ENCODE results near the gene PALLD.

Gene PALLD

DNA sequence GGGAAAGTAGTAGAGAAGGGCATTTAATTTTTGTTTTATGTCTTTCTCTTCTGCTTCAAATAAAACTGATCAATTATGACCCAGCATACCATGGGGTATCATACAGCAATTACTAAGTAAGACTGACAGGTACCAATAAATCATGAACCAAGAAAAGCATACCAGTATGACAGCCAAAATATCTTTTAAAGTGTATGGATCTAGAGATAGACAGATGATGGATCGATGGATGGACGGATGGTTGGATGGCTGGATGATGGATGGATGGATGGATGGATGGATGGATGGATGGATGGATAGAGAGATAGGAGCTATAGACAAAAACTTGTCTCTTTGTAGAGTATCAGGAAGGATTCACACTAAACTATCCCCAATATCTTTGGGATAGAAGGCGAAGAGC is 18.0 kb upstream of the PALLD start:
- peak overlapping the region; percentile 94 for H3K4me3 ChIP-seq (ENCODE audit: low read length)

DNA sequence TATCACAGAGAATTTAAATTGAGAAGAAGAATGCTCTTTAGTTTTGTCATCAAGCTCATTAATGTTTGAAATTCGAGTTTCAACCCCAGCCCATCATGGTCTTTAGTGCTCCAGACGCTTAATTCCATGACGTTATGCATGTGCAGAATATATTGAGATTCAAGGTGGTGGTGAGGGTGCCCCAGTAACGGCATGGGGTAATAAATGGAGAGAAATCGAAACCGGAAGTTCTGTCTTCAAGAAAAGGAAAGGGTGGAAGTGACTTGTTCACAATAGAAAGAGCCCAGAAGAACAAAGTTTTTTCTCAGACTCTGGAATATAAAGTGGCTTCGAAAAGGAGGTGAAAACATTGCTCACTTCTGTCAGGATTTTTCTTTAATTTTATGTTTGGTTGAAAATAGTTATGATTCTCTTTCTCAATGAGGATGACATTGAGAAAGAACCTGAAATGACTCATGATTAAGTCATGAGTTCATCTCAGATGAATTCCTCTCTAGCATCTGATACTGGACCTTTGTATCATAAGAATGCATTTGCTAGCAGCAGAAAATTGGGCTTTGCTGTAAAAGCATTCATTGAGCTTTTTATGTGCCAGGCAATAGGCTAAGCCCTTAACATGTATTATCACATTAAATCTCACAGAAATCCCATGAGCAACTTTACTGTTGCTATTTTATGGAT is 15.8 kb upstream of the PALLD start:
- peak overlapping the region; percentile 94 for H3K4me3 ChIP-seq (ENCODE audit: low read length)
- H3K36me3 ChIP-seq (ENCODE audit: control insufficient read depth, insufficient read depth, low read length, severe bottlenecking), result no peaks in the 10 kb centered on the region
- DNase-seq (ENCODE audit: low read depth), result peak; percentile 83
- H3K27me3 ChIP-seq (replicated peaks; ENCODE audit: control insufficient read depth, insufficient read depth, low read length), result no peaks in the 10 kb centered on the region
- peaks cover 35% of the 10 kb centered on the region for H3K4me1 ChIP-seq (ENCODE audit: control insufficient read depth, insufficient read depth, low read length)
- peak overlapping the region; percentile 98 for H3K9ac ChIP-seq (ENCODE audit: low read length)
- H3K9me3 ChIP-seq (ENCODE audit: control insufficient read depth, low read length), result no peaks in the 10 kb centered on the region

More for the DNA sequence above, 18.0 kb upstream of the PALLD start:
- Histone ChIP-seq H3K9me3 (ENCODE audit: control insufficient read depth, low read length) (no peaks in the 10 kb centered on the region), H3K9ac (ENCODE audit: low read length) (no peak overlapping the region), H3K4me1 (ENCODE audit: control insufficient read depth, insufficient read depth, low read length) (peaks cover 30% of the 10 kb centered on the region), H3K36me3 (ENCODE audit: control insufficient read depth, insufficient read depth, low read length, severe bottlenecking) (no peaks in the 10 kb centered on the region), H3K27me3 (replicated peaks; ENCODE audit: control insufficient read depth, insufficient read depth, low read length) (no peaks in the 10 kb centered on the region)
- no peak for DNase-seq (ENCODE audit: low read depth)

DNA sequence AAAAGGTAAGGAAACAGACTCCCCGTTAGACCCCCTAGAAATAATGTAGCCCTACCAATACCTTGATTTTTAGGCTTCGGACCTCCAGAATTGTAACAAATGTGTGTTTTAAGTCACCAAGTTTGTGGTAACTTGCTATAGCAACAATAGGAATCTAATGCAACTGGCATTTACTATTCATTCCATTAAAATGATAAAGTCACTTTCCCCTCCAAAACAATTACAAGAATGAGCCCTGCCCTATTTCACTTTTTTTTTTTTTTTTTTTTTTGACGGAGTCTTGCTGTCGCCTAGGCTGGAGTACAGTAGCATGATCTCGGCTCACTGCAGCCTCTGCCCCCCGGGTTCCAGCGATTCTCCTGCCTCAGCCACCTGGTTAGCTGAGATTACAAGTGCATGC is 13.0 kb upstream of the PALLD start:
- H3K9ac ChIP-seq (ENCODE audit: low read length), result no peak overlapping the region
- H3K9me3 ChIP-seq (ENCODE audit: control insufficient read depth, low read length), result no peaks in the 10 kb centered on the region
- no peaks in the 10 kb centered on the region for H3K36me3 ChIP-seq (ENCODE audit: control insufficient read depth, insufficient read depth, low read length, severe bottlenecking)
- no peaks in the 10 kb centered on the region for H3K27me3 ChIP-seq (replicated peaks; ENCODE audit: control insufficient read depth, insufficient read depth, low read length)
- DNase-seq (ENCODE audit: low read depth), result peak; percentile 59
- H3K4me1 ChIP-seq (ENCODE audit: control insufficient read depth, insufficient read depth, low read length), result peaks cover 48% of the 10 kb centered on the region
- no peak overlapping the region for H3K4me3 ChIP-seq (ENCODE audit: low read length)

DNA sequence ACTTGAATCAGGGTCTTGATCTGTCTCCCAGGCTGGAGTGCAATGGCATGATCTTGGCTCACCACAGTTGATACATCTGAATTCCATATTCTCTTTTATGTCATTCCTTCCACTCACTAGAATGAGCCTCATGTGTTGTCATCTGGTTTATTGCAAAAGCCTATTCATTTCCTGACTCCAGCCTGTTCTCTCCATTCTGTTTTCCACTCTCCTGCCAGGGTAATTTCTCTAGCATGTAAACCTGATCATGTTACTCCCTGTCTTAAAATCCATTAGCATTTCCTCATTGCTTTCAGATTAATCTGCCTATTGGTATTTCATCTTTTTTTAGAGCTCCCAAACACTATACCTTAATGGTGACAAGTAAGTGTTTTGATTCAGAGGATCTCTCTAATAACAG is 12.2 kb upstream of the PALLD start:
- H3K4me3 ChIP-seq (ENCODE audit: low read length), result no peak overlapping the region
- peaks cover 45% of the 10 kb centered on the region for H3K4me1 ChIP-seq (ENCODE audit: control insufficient read depth, insufficient read depth, low read length)
- peak; percentile 90 for DNase-seq (ENCODE audit: low read depth)
- H3K9me3 ChIP-seq (ENCODE audit: control insufficient read depth, low read length), result no peaks in the 10 kb centered on the region
- H3K36me3 ChIP-seq (ENCODE audit: control insufficient read depth, insufficient read depth, low read length, severe bottlenecking), result no peaks in the 10 kb centered on the region
- no peak overlapping the region for H3K9ac ChIP-seq (ENCODE audit: low read length)
- H3K27me3 ChIP-seq (replicated peaks; ENCODE audit: control insufficient read depth, insufficient read depth, low read length), result no peaks in the 10 kb centered on the region

DNA sequence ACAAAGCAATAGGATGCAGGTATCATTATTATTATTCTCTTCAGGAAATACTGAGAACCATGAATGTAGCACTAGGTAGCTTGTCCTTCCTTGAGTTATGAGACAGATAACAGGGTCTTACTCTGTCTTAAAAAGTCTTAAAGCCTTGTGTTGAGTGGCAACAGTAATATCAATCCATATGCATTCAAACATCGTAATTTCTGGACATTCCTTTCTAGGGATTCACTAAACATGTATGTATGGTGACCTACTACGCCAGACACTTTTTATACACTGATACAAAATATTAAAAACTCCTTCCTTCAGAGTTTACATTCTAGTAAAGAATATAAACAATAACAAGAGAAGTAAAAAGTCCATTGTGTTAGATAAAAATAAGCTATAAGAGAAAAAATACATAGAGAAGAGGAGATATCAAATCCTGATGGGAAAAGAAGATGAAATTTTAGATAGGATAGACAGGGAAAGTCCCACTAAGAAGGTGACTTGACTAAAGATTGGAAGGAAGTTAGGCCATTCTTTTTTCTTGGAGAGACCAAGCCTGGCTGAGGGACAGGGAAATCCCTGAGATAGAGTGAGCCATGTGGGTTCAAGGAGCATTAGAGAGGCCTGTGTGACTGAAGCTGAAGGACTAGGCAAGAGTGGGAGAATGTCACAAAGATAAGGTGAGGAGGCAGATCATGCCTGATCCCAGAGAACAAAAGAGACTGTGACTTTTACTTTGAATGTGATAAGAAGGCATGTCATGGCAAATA is 11.5 kb upstream of the PALLD start:
- no peaks in the 10 kb centered on the region for H3K36me3 ChIP-seq (ENCODE audit: control insufficient read depth, insufficient read depth, low read length, severe bottlenecking)
- peaks cover 45% of the 10 kb centered on the region for H3K4me1 ChIP-seq (ENCODE audit: control insufficient read depth, insufficient read depth, low read length)
- H3K27me3 ChIP-seq (replicated peaks; ENCODE audit: control insufficient read depth, insufficient read depth, low read length), result no peaks in the 10 kb centered on the region
- DNase-seq (ENCODE audit: low read depth), result no peak
- no peak overlapping the region for H3K9ac ChIP-seq (ENCODE audit: low read length)
- no peaks in the 10 kb centered on the region for H3K9me3 ChIP-seq (ENCODE audit: control insufficient read depth, low read length)
- H3K4me3 ChIP-seq (ENCODE audit: low read length), result no peak overlapping the region

DNA sequence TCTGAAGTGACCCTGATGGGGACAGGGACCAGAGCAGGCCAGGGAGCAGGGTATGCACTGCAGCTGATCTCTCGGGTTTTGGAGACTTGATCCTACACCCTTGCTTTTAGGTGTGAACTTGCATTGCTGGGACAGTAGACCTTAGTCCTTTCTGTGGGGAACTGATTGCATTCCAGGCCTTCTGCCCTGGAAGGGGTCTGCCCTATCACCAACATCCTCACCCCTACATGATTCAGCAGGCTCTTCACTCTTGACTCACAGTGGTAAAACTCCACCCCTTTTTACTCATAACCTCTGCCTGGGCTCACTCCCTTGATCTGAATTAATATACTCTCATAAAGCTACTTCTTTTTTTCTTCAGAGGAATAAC is 10.0 kb upstream of the PALLD start:
- no peaks in the 10 kb centered on the region for H3K36me3 ChIP-seq (ENCODE audit: control insufficient read depth, insufficient read depth, low read length, severe bottlenecking)
- no peaks in the 10 kb centered on the region for H3K9me3 ChIP-seq (ENCODE audit: control insufficient read depth, low read length)
- peaks cover 39% of the 10 kb centered on the region for H3K4me1 ChIP-seq (ENCODE audit: control insufficient read depth, insufficient read depth, low read length)
- DNase-seq (ENCODE audit: low read depth), result peak; percentile 38
- no peak overlapping the region for H3K9ac ChIP-seq (ENCODE audit: low read length)
- H3K4me3 ChIP-seq (ENCODE audit: low read length), result no peak overlapping the region
- H3K27me3 ChIP-seq (replicated peaks; ENCODE audit: control insufficient read depth, insufficient read depth, low read length), result no peaks in the 10 kb centered on the region

DNA sequence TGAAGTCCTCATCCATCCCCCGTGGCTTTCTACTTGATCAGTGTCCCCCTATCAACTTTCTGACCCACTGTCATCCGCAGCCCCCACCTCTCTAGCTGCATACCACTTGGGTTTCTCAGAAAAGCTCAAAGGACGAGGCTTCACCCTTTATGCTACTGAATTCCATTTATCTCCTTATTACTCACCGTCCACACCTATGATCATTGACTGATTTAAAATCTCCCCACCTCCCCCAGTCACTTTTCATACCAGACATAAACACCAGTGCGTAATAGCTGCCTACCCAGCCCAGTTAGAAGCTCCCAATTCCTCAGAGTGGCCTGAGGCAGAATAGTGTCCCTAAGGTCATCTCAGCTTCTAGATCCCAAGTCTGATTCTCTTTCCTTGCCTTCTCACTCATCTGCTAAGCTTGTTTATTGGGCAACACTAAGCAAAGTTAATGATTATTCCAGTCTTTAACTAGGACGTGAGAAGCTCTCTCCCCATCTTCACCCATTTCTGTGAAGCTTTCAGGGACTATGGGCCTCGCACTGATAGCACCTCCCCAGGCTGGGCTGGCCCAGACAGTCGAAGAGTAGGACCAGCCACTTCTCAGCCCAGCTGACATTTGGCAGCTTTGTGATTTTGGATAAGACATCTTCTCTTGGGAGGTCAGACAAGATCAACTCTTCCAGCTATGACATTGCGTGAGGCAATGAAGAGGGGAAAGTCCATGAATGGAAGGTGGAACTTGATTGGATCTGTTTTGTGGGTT is 9.4 kb upstream of the PALLD start:
- Histone ChIP-seq H3K9me3 (ENCODE audit: control insufficient read depth, low read length) (no peaks in the 10 kb centered on the region), H3K36me3 (ENCODE audit: control insufficient read depth, insufficient read depth, low read length, severe bottlenecking) (no peaks in the 10 kb centered on the region), H3K4me1 (ENCODE audit: control insufficient read depth, insufficient read depth, low read length) (peaks cover 35% of the 10 kb centered on the region), H3K27me3 (replicated peaks; ENCODE audit: control insufficient read depth, insufficient read depth, low read length) (no peaks in the 10 kb centered on the region), H3K4me3 (ENCODE audit: low read length) (no peak overlapping the region), H3K9ac (ENCODE audit: low read length) (no peak overlapping the region)
- no peak for DNase-seq (ENCODE audit: low read depth)

DNA sequence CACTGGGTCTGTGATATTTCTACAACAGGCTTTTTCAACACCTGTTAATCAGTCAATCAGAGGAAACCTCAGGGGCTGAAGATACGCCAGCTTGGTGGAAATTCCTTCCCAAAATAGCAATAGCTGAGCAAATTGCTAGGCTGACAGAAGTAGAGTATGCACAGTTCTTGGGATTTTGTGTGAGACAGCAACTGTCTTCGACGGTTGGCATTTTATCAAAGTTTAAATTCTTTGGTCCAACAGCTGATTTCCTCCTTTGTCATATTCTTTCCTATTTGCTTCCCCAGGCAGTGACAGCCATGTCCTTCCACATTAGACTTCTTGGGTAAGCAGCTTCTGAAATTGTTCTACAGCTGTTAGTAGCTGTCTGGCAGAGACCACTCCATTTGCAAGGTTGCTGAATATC is 8.0 kb upstream of the PALLD start:
- Histone ChIP-seq H3K36me3 (ENCODE audit: control insufficient read depth, insufficient read depth, low read length, severe bottlenecking) (no peaks in the 10 kb centered on the region), H3K4me3 (ENCODE audit: low read length) (no peak overlapping the region), H3K9ac (ENCODE audit: low read length) (no peak overlapping the region), H3K4me1 (ENCODE audit: control insufficient read depth, insufficient read depth, low read length) (peaks cover 29% of the 10 kb centered on the region), H3K9me3 (ENCODE audit: control insufficient read depth, low read length) (no peaks in the 10 kb centered on the region), H3K27me3 (replicated peaks; ENCODE audit: control insufficient read depth, insufficient read depth, low read length) (no peaks in the 10 kb centered on the region)
- DNase-seq (ENCODE audit: low read depth), result no peak

DNA sequence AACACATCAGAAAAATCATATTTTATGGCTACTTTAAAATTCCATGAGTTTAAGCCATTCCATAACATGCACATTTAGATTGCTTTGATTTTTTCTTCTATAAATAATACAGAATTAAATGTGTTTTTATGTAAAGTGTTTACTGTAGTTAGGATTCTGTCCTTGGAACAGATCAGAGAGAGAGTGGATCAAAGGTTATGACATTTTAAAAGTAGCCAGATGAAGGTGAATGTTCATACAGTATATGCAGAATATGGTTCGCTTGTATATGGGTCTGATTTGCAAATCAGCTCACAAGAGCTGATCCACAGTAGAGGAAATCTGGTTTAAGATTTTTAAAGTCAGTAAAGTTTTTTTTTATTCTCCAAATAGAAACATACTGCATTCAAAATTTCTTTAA is 7.2 kb upstream of the PALLD start:
- no peak overlapping the region for H3K4me3 ChIP-seq (ENCODE audit: low read length)
- H3K9me3 ChIP-seq (ENCODE audit: control insufficient read depth, low read length), result no peaks in the 10 kb centered on the region
- H3K4me1 ChIP-seq (ENCODE audit: control insufficient read depth, insufficient read depth, low read length), result peaks cover 23% of the 10 kb centered on the region
- H3K36me3 ChIP-seq (ENCODE audit: control insufficient read depth, insufficient read depth, low read length, severe bottlenecking), result no peaks in the 10 kb centered on the region
- H3K9ac ChIP-seq (ENCODE audit: low read length), result no peak overlapping the region
- DNase-seq (ENCODE audit: low read depth), result no peak
- H3K27me3 ChIP-seq (replicated peaks; ENCODE audit: control insufficient read depth, insufficient read depth, low read length), result no peaks in the 10 kb centered on the region

DNA sequence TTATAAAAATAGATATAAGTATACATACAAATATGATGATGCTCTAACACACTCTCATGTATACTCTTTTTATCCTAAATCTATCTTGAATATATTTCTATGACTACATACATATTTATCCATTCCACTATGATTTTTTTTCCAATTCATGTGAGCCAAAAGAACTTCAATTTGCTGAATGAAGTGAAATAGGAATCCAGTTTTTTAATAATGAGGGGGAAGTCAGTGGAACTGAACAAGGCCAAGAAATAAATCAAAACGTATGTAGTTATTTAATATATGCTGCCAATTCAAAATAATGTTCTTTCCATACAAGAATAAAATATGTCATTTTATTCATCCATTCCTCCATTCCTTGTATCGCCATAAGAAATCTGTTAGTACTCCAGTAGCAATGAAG is 6.1 kb upstream of the PALLD start:
- H3K4me1 ChIP-seq (ENCODE audit: control insufficient read depth, insufficient read depth, low read length), result peaks cover 21% of the 10 kb centered on the region
- H3K36me3 ChIP-seq (ENCODE audit: control insufficient read depth, insufficient read depth, low read length, severe bottlenecking), result no peaks in the 10 kb centered on the region
- no peak overlapping the region for H3K4me3 ChIP-seq (ENCODE audit: low read length)
- H3K9me3 ChIP-seq (ENCODE audit: control insufficient read depth, low read length), result no peaks in the 10 kb centered on the region
- no peak overlapping the region for H3K9ac ChIP-seq (ENCODE audit: low read length)
- no peak for DNase-seq (ENCODE audit: low read depth)
- H3K27me3 ChIP-seq (replicated peaks; ENCODE audit: control insufficient read depth, insufficient read depth, low read length), result no peaks in the 10 kb centered on the region

DNA sequence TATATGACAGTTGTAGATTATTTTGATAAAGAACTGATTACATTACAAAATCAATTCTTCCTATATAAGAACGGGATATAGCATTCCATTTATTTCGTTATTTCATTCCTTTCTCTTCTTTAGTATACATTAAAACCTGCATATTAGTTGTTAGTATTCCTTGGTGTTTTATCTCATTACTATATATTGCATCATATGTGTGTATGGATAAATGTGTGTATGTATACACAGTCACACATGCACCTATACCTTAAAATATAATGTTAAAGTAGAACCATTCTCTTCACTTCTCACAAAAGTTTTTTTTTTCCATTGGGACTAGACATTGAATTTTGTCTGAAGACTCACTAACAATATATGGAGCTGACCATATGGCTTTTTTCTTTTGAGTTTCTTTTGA is 5.3 kb upstream of the PALLD start:
- peaks cover 27% of the 10 kb centered on the region for H3K4me1 ChIP-seq (ENCODE audit: control insufficient read depth, insufficient read depth, low read length)
- DNase-seq (ENCODE audit: low read depth), result no peak
- H3K27me3 ChIP-seq (replicated peaks; ENCODE audit: control insufficient read depth, insufficient read depth, low read length), result no peaks in the 10 kb centered on the region
- no peak overlapping the region for H3K9ac ChIP-seq (ENCODE audit: low read length)
- H3K4me3 ChIP-seq (ENCODE audit: low read length), result no peak overlapping the region
- no peaks in the 10 kb centered on the region for H3K9me3 ChIP-seq (ENCODE audit: control insufficient read depth, low read length)
- H3K36me3 ChIP-seq (ENCODE audit: control insufficient read depth, insufficient read depth, low read length, severe bottlenecking), result no peaks in the 10 kb centered on the region

All from adipocyte (in vitro differentiated cells).